Stimulated activated CD8-positive, alpha-beta memory T cell treated with anti-CD3 and anti-CD28 coated beads, Interleukin-15, amount 100 ng/mL, for 48 hours (primary cell): ENCODE results near the gene RUNX2.

Experiments used
- DNase-seq, 2 donors: peaks; one replicate each; pipeline ENCODE4 v3.0.0-alpha.2; 2020; ENCODE audit warnings: low read depth in 2 of 2

RUNX2 gene

GRCh38 chr6:45617441-45617840 lies 289.3 kb downstream of the RUNX2 start:
- DNase-seq: no peak

- DNase-seq: no peak
These were observed 290.1 kb downstream of the RUNX2 start for GRCh38 chr6:45618259-45618658.

- no peak for DNase-seq
These were observed 291.2 kb downstream of the RUNX2 start for GRCh38 chr6:45619211-45619760.

GRCh38 chr6:45619994-45620471 lies 291.9 kb downstream of the RUNX2 start:
- peak in 1 of 2 donors; percentile 40 for DNase-seq

- DNase-seq: no peak
These were observed 296.1 kb downstream of the RUNX2 start for GRCh38 chr6:45624228-45624627.

- DNase-seq: peak in 1 of 2 donors; percentile 35
These were observed 297.1 kb downstream of the RUNX2 start for GRCh38 chr6:45625191-45625664.

GRCh38 chr6:45626087-45626891 lies 298.2 kb downstream of the RUNX2 start:
- DNase-seq: peak in 1 of 2 donors; percentile 50

GRCh38 chr6:45630314-45630713 lies 302.2 kb downstream of the RUNX2 start:
- DNase-seq: no peak

GRCh38 chr6:45630801-45631200 lies 302.7 kb downstream of the RUNX2 start:
- no peak for DNase-seq

- no peak for DNase-seq
These were observed 303.3 kb downstream of the RUNX2 start for GRCh38 chr6:45631396-45631795.

GRCh38 chr6:45633272-45633908 lies 305.3 kb downstream of the RUNX2 start:
- no peak for DNase-seq

GRCh38 chr6:45634231-45634630 lies 306.1 kb downstream of the RUNX2 start:
- no peak for DNase-seq

- DNase-seq: no peak
These were observed 307.2 kb downstream of the RUNX2 start for GRCh38 chr6:45635284-45635867.

GRCh38 chr6:45637056-45637455 lies 308.9 kb downstream of the RUNX2 start:
- DNase-seq: no peak

GRCh38 chr6:45637611-45638257 lies 309.6 kb downstream of the RUNX2 start:
- no peak for DNase-seq

GRCh38 chr6:45640081-45640491 lies 312.0 kb downstream of the RUNX2 start:
- DNase-seq: no peak

GRCh38 chr6:45640811-45641210 lies 312.7 kb downstream of the RUNX2 start:
- no peak for DNase-seq

- DNase-seq: no peak
These were observed 314.4 kb downstream of the RUNX2 start for GRCh38 chr6:45642331-45643125.

- DNase-seq: no peak
These were observed 315.0 kb downstream of the RUNX2 start for GRCh38 chr6:45643126-45643525.

GRCh38 chr6:45644720-45645119 lies 316.6 kb downstream of the RUNX2 start:
- no peak for DNase-seq

GRCh38 chr6:45645302-45645701 lies 317.2 kb downstream of the RUNX2 start:
- no peak for DNase-seq
